Lower leg skin (tissue), 4 donors: ENCODE measurements around the gene DNTTIP2. TPM values are rescaled to one million over a fixed set of nuclear protein-coding genes. Genes with fewer than 3 reads are reported as not detected.

Experiments used
- DNase-seq, 2 donors: peaks; one replicate each; pipeline ENCODE4 v3.0.0-alpha.2; 2019; ENCODE audit warnings: low spot score in 2 of 2
- H3K4me3 ChIP-seq: fragments of 200-600 bp; sonication (generic); 2 replicates; pipeline ENCODE4 v1.5.1; 2017; ENCODE audit warnings: mild to moderate bottlenecking, low read depth; ENCODE audit not compliant: poor library complexity, severe bottlenecking
- CTCF ChIP-seq, 3 donors: fragments of 450-650 bp; IDR thresholded peaks; one replicate each; pipeline ENCODE4 v1.5.1; 2016; ENCODE audit warnings: antibody characterized with exemption in 3 of 3, mild to moderate bottlenecking in 3 of 3, moderate library complexity in 2 of 3
- POLR2A ChIP-seq, 2 donors: fragments of 450-650 bp; IDR thresholded peaks; one replicate each; pipeline ENCODE4 v1.6.1; 2016 to 2017; ENCODE audit warnings: antibody characterized with exemption in 2 of 2, mild to moderate bottlenecking in 1 of 2, moderate library complexity in 1 of 2
- WGBS, 2 donors: methylation state at CpG; one replicate each; pipeline ENCODE4 v1.1.5; 2018; 5-methylcytosine and 5-hydroxymethylcytosine counted together
- intact Hi-C: fragments of 100-400 bp; cut with DNase I; formaldehyde crosslinking; loops from one replicate; pipeline ENCODE4 v1.15.0; 2023; ENCODE audit warnings: low total_unique reads
- total RNA-seq, 4 donors: library from RNA; depleted of rRNA; stranded (reverse); fragments of >200 nt; gene quantifications; one replicate each; pipeline ENCODE4 v1.1.0, GENCODE V29; 2016

DNTTIP2 gene
- total RNA-seq, 4 donors from 2014 or later, result 27.0 to 42.0 (median 34.8) TPM

- no peak overlapping the region for H3K4me3 ChIP-seq
- intact Hi-C loops, result no loop called here
- no peak for DNase-seq
- 90 to 100% methylated on average over 1 of the region's 1 CpG for WGBS, 2 donors
- TF ChIP-seq POLR2A (IDR thresholded peaks at IDR 0.05) (no peak), CTCF (IDR thresholded peaks at IDR 0.05) (no peak)
These were observed 26.0 kb upstream of the DNTTIP2 start for GRCh38 chr1:93905051-93905450.

GRCh38 chr1:93904228-93904627, 25.2 kb upstream of the DNTTIP2 start:
- 62 to 67% methylated on average over 2 of the region's 2 CpGs for WGBS, 2 donors
- intact Hi-C loops, result no loop called here
- no peak for DNase-seq
- TF ChIP-seq CTCF (IDR thresholded peaks at IDR 0.05), result no peak
- TF ChIP-seq POLR2A (IDR thresholded peaks at IDR 0.05), result no peak
- no peak overlapping the region for H3K4me3 ChIP-seq

GRCh38 chr1:93900723-93901504, 21.9 kb upstream of the DNTTIP2 start:
- intact Hi-C loops, result no loop called here

GRCh38 chr1:93899543-93900207, 20.7 kb upstream of the DNTTIP2 start:
- intact Hi-C loops, result no loop called here
- H3K4me3 ChIP-seq, result no peak overlapping the region
- no peak for DNase-seq
- no peak for TF ChIP-seq POLR2A (IDR thresholded peaks at IDR 0.05)
- no peak for TF ChIP-seq CTCF (IDR thresholded peaks at IDR 0.05)
- WGBS, 2 donors, result 83 to 90% methylated on average over 3 of the region's 3 CpGs

More at GRCh38 chr1:93900723-93901504, 21.9 kb upstream of the DNTTIP2 start:
- 94% methylated on average over 3 of the region's 3 CpGs for WGBS, 2 donors
- DNase-seq, result no peak
- TF ChIP-seq POLR2A (IDR thresholded peaks at IDR 0.05) (no peak), CTCF (IDR thresholded peaks at IDR 0.05) (no peak)
- H3K4me3 ChIP-seq, result no peak overlapping the region

GRCh38 chr1:93888900-93889299, 9.9 kb upstream of the DNTTIP2 start:
- TF ChIP-seq CTCF (IDR thresholded peaks at IDR 0.05) (no peak), POLR2A (IDR thresholded peaks at IDR 0.05) (no peak)
- H3K4me3 ChIP-seq, result no peak overlapping the region
- DNase-seq, result no peak
- 81% methylated on average over 6 of the region's 6 CpGs for WGBS, 2 donors
- intact Hi-C loops, result no loop called here
